ENCODE results near the gene GRIP1. TPM values are rescaled to one million over a fixed set of nuclear protein-coding genes. Genes with fewer than 3 reads are reported as not detected.
A peak's percentile ranks its signal among the peaks of the same experiment; 100 is the strongest.

The GRIP1 gene
- total and polyA plus RNA-seq, 2 donors (not counting 1 experiment from before 2014, with no cell fraction given): 0.12 TPM; not detected in 1

GRCh38 chr12:66541426-66541825, 137.4 kb downstream of the GRIP1 start:
- Histone ChIP-seq H2AFZ (ENCODE audit: low read length) (no peak overlapping the region), H3K4me2 (ENCODE audit: extremely low read depth, insufficient read depth, low read length) (no peak overlapping the region), H3K79me2 (ENCODE audit: control insufficient read depth, insufficient read depth, low read length) (no peaks in the 10 kb centered on the region), H3K27me3 (ENCODE audit: control insufficient read depth, insufficient read depth, low read length) (no peaks in the 10 kb centered on the region), H3K36me3 (ENCODE audit: control insufficient read depth, insufficient read depth, low read length) (no peaks in the 10 kb centered on the region), H3K27ac (ENCODE audit: insufficient read depth, low read length) (no peak overlapping the region), H4K20me1 (ENCODE audit: control insufficient read depth, extremely low read depth, insufficient read depth, low read length) (no peaks in the 10 kb centered on the region), H3K4me3 (replicated peaks in 1 of 4; ENCODE audit: control extremely low read depth in 1 of 4, insufficient read depth in 1 of 4, low read depth in 3 of 4, low read length in 4 of 4) (no peak overlapping the region), H3K9me3 (ENCODE audit: control insufficient read depth, insufficient read depth, low read depth, low read length) (no peaks in the 10 kb centered on the region), H3K9ac (ENCODE audit: insufficient read depth, low read length) (no peak overlapping the region), H3K4me1 (ENCODE audit: control insufficient read depth, extremely low read depth, insufficient read depth, low read length) (no peaks in the 10 kb centered on the region)
- no peak for DNase-seq (ENCODE audit: low read depth in 2 of 2)
- TF ChIP-seq, protein P1, sequence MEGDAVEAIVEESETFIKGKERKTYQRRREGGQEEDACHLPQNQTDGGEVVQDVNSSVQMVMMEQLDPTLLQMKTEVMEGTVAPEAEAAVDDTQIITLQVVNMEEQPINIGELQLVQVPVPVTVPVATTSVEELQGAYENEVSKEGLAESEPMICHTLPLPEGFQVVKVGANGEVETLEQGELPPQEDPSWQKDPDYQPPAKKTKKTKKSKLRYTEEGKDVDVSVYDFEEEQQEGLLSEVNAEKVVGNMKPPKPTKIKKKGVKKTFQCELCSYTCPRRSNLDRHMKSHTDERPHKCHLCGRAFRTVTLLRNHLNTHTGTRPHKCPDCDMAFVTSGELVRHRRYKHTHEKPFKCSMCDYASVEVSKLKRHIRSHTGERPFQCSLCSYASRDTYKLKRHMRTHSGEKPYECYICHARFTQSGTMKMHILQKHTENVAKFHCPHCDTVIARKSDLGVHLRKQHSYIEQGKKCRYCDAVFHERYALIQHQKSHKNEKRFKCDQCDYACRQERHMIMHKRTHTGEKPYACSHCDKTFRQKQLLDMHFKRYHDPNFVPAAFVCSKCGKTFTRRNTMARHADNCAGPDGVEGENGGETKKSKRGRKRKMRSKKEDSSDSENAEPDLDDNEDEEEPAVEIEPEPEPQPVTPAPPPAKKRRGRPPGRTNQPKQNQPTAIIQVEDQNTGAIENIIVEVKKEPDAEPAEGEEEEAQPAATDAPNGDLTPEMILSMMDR (conservative IDR thresholded peaks at IDR 0.05 in 1 of 2, IDR thresholded peaks at IDR 0.05 in 1 of 2; ENCODE audit: low read depth in 1 of 2, low read length in 2 of 2): no peak
- TF ChIP-seq EZH2 (IDR thresholded peaks at IDR 0.05; ENCODE audit: low read length, missing control alignments): no peak

DNA sequence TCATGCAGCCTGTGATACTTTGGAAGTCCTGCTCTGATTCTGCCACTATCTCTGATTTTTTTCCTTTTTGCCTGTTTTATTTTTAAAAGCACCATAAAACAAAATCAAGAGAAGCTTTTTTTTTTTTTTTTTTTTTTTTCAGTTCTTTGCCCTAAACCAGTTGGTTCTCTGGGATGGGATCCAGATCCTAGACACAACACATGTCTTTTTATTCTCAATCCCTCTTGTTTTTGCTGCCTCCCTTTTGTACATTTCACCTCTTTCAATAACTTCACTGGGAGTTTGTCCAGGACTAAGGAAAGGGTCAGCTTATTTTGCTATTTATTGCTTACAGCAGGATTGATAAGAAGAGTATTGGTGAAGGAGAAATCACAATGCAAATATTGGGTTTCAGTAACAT, 139.4 kb downstream of the GRIP1 start:
- no peak overlapping the region for H3K4me3 ChIP-seq (replicated peaks in 1 of 4; ENCODE audit: control extremely low read depth in 1 of 4, insufficient read depth in 1 of 4, low read depth in 3 of 4, low read length in 4 of 4)
- H3K27me3 ChIP-seq (ENCODE audit: control insufficient read depth, insufficient read depth, low read length): no peaks in the 10 kb centered on the region
- H4K20me1 ChIP-seq (ENCODE audit: control insufficient read depth, extremely low read depth, insufficient read depth, low read length): no peaks in the 10 kb centered on the region
- TF ChIP-seq EZH2 (IDR thresholded peaks at IDR 0.05; ENCODE audit: low read length, missing control alignments): no peak
- TF ChIP-seq, protein P1 (conservative IDR thresholded peaks at IDR 0.05 in 1 of 2, IDR thresholded peaks at IDR 0.05 in 1 of 2; ENCODE audit: low read depth in 1 of 2, low read length in 2 of 2): no peak
- no peaks in the 10 kb centered on the region for H3K79me2 ChIP-seq (ENCODE audit: control insufficient read depth, insufficient read depth, low read length)
- H3K9ac ChIP-seq (ENCODE audit: insufficient read depth, low read length): no peak overlapping the region
- H3K36me3 ChIP-seq (ENCODE audit: control insufficient read depth, insufficient read depth, low read length): no peaks in the 10 kb centered on the region
- H3K4me2 ChIP-seq (ENCODE audit: extremely low read depth, insufficient read depth, low read length): no peak overlapping the region
- H3K9me3 ChIP-seq (ENCODE audit: control insufficient read depth, insufficient read depth, low read depth, low read length): no peaks in the 10 kb centered on the region
- H2AFZ ChIP-seq (ENCODE audit: low read length): no peak overlapping the region
- DNase-seq (ENCODE audit: low read depth in 2 of 2): no peak
- H3K4me1 ChIP-seq (ENCODE audit: control insufficient read depth, extremely low read depth, insufficient read depth, low read length): no peaks in the 10 kb centered on the region
- no peak overlapping the region for H3K27ac ChIP-seq (ENCODE audit: insufficient read depth, low read length)

GRCh38 chr12:66538970-66539369, 139.9 kb downstream of the GRIP1 start:
- no peak overlapping the region for H3K9ac ChIP-seq (ENCODE audit: insufficient read depth, low read length)
- no peaks in the 10 kb centered on the region for H3K36me3 ChIP-seq (ENCODE audit: control insufficient read depth, insufficient read depth, low read length)
- no peaks in the 10 kb centered on the region for H4K20me1 ChIP-seq (ENCODE audit: control insufficient read depth, extremely low read depth, insufficient read depth, low read length)
- H3K4me3 ChIP-seq (replicated peaks in 1 of 4; ENCODE audit: control extremely low read depth in 1 of 4, insufficient read depth in 1 of 4, low read depth in 3 of 4, low read length in 4 of 4): no peak overlapping the region
- no peak overlapping the region for H3K27ac ChIP-seq (ENCODE audit: insufficient read depth, low read length)
- peak in 1 of 2 donors; percentile 65 for DNase-seq (ENCODE audit: low read depth in 2 of 2)
- H3K27me3 ChIP-seq (ENCODE audit: control insufficient read depth, insufficient read depth, low read length): no peaks in the 10 kb centered on the region
- TF ChIP-seq, protein P1 (conservative IDR thresholded peaks at IDR 0.05 in 1 of 2, IDR thresholded peaks at IDR 0.05 in 1 of 2; ENCODE audit: low read depth in 1 of 2, low read length in 2 of 2): no peak
- no peak for TF ChIP-seq EZH2 (IDR thresholded peaks at IDR 0.05; ENCODE audit: low read length, missing control alignments)
- H2AFZ ChIP-seq (ENCODE audit: low read length): no peak overlapping the region
- no peaks in the 10 kb centered on the region for H3K9me3 ChIP-seq (ENCODE audit: control insufficient read depth, insufficient read depth, low read depth, low read length)
- no peaks in the 10 kb centered on the region for H3K4me1 ChIP-seq (ENCODE audit: control insufficient read depth, extremely low read depth, insufficient read depth, low read length)
- no peaks in the 10 kb centered on the region for H3K79me2 ChIP-seq (ENCODE audit: control insufficient read depth, insufficient read depth, low read length)
- H3K4me2 ChIP-seq (ENCODE audit: extremely low read depth, insufficient read depth, low read length): no peak overlapping the region
